HG03575 (cell line): ENCODE results near the gene CYP4F11.
"Not testable (repeated sequence)": the region's sequence is repeated elsewhere in the genome, so short reads cannot be mapped to it uniquely, and the experiment has no call there.

Experiments
- ATAC-seq: cut with Tn5 transposase; IDR thresholded peaks from one replicate; pipeline ENCODE4 v1.9.1; 2021; ENCODE audit not compliant: unreplicated experiment, insufficient number of reproducible peaks, low FRiP score; ENCODE audit errors: extremely low read depth

The CYP4F11 gene

DNA sequence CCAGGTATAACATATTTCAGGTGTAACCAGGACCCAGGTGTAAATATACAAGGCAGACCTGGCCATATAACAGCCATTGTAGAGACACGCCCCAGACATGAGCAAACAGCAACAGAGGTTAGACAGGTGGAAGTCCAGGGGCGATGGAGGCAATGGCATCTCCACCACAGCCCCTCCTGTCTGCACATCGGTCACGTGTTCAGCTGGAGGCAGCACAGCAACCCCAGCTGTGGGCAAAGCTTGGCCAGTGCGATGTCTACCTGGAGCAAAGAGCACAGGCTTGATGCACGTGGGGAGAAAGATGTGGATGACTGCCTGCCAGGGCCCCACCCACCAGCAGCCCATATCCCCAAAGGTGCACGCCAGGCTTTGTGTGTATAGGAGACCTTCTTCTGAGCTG lies 40.9 kb downstream of the CYP4F11 start:
- ATAC-seq = no peak

GRCh38 chr19:15892012-15892411 lies 42.3 kb downstream of the CYP4F11 start:
- ATAC-seq = no peak

GRCh38 chr19:15891434-15891833 lies 42.9 kb downstream of the CYP4F11 start:
- no peak for ATAC-seq

GRCh38 chr19:15889339-15889738 lies 45.0 kb downstream of the CYP4F11 start:
- not testable (repeated sequence) for ATAC-seq

DNA sequence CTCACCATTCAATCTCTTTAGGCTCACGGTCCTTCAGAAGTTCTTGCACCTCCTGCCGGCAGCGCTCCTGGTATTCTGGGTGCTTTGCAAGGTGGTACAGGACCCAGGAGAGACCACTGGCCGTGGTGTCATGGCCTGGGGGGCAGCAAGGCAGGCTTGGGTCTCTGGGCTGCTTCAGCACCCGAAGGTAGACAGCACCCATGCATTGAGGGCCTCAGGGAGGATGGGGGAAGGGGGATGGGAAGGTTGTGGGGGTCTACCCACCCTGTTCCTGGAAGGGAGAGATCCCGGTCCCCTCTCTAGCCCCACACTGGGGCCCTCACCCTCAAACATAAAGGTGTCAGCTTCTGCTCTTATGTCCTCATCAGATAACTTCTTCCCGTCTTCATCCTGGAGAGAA lies 48.4 kb downstream of the CYP4F11 start:
- ATAC-seq = no peak

DNA sequence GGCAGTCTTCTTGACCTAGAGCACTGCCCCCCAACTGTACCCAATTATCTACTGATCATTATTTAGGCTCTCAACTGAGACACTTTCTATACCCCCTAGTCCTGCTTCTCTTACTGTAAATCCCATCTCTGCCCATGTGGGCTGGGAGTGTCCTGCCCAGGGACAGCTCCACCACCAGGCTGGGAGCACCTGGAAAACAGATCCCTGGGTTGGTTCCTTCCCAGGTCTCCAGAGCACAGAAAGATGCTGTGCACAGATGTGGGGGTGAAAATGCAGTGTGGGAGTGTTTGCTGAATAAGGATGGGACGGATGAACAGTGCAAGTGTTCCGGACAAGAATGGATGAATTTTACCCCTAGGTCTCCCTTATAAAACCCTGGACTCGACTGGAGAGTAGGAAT lies 49.2 kb downstream of the CYP4F11 start:
- ATAC-seq = no peak

DNA sequence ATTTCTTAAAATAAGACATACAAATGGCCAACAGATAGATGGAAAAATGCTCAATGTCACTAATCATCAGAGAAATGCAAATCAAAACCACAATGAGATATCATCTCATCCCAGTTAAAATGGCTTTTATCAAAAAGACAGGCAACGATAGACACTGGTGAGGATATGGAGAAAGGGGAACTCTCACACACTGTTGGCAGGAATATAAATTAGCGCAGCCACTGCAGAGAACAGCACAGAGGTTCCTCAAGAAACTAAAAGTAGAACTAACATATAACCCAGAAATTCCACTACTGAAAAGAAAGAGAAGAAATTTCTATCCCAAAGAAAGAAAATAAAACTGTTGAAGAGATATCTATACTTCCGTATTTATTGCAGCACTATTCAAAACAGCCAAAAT lies 51.0 kb downstream of the CYP4F11 start:
- ATAC-seq = not testable (repeated sequence)

DNA sequence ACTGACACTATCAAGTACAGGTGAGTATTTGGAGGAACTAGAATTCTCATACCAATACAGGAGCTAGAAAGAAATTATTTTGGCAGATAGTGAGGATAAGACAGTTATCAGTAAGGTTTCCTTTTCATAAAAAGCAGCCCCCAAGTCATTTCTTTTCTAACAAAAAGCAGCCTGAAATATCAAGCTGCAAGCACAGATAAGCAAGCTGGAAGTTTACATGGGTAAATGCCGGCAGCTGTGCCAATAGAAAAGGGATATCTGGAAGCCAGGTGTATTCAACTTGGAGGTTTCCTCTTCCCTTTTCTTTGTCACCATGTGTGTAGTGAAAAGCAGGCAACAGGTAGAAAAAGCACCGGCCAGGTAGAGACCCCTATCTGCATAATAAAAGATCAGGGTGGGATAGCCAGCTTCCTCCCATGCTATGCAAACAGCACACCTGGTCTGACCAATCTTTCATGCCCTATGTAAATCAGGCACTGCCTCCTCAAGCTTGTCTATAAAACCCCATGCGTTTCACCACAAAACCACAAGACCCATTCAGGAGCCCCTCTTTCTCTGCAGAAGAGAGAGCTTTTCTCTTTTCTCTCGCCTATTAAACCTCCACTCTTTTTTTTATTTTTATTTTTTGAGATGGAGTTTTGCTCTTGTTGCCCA lies 59.4 kb downstream of the CYP4F11 start:
- no peak for ATAC-seq

DNA sequence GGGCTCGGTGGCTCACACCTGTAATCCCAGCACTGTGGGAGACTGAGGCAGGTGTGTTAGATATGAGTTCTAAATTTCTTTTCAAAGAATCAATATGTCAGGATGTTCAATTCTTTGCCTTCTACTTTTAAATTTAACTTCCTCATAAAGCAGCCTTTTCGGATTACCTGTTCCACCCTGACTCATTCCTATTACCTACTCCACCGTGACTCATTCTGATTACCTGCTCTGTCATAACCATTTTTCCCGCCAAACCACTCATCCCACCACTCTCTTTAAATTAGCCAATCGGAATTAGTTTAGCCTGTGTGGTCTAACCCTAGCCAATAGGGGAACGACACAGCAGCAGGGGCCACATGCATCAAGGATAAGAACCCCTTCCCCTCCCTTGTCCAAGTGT lies 60.6 kb downstream of the CYP4F11 start:
- ATAC-seq = not testable (repeated sequence)

- ATAC-seq = no peak
Measured at GRCh38 chr19:15871570-15871969, 62.8 kb downstream of the CYP4F11 start.

- ATAC-seq = no peak
Measured at GRCh38 chr19:15869873-15870272, 64.5 kb downstream of the CYP4F11 start.

GRCh38 chr19:15869109-15869555 lies 65.2 kb downstream of the CYP4F11 start:
- no peak for ATAC-seq

GRCh38 chr19:15866636-15867035 lies 67.7 kb downstream of the CYP4F11 start:
- ATAC-seq = no peak

DNA sequence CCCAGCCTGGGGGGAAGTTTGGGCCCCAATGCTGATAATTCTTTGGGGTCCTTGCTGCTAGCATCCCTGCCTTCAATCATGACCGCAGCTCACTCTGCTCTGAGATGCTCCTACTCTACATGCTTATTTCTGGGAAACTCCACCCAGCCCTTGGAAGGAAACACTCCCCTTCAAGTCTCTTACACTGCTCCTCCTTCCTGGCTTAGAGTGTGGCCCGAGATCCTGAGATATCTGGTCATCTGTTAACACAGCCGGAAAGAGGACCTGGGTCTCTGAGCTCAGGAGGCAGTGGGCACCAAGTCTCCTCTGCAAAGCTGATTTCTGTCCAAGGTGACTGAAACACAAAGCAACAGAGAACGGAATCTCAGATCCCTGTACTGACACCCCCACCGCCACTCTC lies 69.5 kb downstream of the CYP4F11 start:
- ATAC-seq = no peak

- ATAC-seq = no peak
Measured at GRCh38 chr19:15863272-15863671, 71.1 kb downstream of the CYP4F11 start.

DNA sequence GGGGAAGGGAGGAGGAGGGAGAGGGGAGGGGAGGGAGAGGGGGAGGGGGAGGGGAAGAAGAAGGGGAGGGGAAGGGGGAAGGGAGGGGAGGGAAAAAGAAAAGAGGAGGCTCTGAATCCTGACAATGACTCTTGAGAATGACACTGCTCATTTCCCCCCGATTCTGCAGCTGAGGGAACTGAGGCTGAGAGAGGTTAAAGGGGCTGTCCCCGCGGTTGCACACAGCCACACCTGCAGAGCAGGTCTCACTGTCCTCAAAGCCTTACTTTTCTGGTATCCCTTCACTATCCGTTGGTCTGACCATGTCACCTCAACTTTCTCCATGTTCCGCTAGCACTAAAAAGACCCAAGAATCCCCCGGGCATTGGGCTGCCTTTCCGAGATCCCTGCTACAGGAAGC lies 71.9 kb downstream of the CYP4F11 start:
- no peak for ATAC-seq
